CD4-positive, alpha-beta T cell (primary cell): ENCODE data around the gene PFKL. TPM values are rescaled to one million over a fixed set of nuclear protein-coding genes. Genes with fewer than 3 reads are reported as not detected.

Source experiments
- ATAC-seq: fragments of 200-7000 bp; cut with Tn5 transposase; one replicate; pipeline ENCODE4 v1.10.0; 2022; ENCODE audit warnings: mild to moderate bottlenecking; ENCODE audit not compliant: poor library complexity
- CTCF ChIA-PET: fragments of 350-600 bp; sonication (Branson Sonifier 250); formaldehyde crosslinking; loops from one replicate; lab custom pipeline; 2021; ENCODE audit warnings: antibody characterized with exemption, inconsistent platforms; lab: Charles Lee
- POLR2A ChIA-PET: fragments of 350-600 bp; sonication (Branson Sonifier 250); formaldehyde crosslinking; loops from one replicate; lab custom pipeline; 2021; ENCODE audit warnings: antibody characterized with exemption, inconsistent platforms; lab: Charles Lee
- DNase-seq, 14 experiments: peaks; one replicate each; pipeline ENCODE4 v3.0.0-alpha.2; 2013 to 2020; ENCODE audit warnings: mixed read lengths in 2 of 14
- H3K27ac ChIP-seq, 2 donors: one replicate each; pipeline versions ENCODE4 v1.5.1 to v1.7.0; 2013; ENCODE audit warnings: low read length in 2 of 2, low read depth in 1 of 2, mild to moderate bottlenecking in 1 of 2
- H3K27me3 ChIP-seq, 2 experiments: 1 replicate in 1 of 2; 2 replicates in 1 of 2; pipeline versions ENCODE4 v1.6.1 to v1.7.0; 2013; ENCODE audit warnings: low read length in 2 of 2, control low read depth in 1 of 2, mild to moderate bottlenecking in 1 of 2, moderate library complexity in 1 of 2; ENCODE audit not compliant: insufficient read depth in 2 of 2, control insufficient read depth in 1 of 2
- H3K36me3 ChIP-seq: one replicate; pipeline ENCODE4 v1.6.1; 2013; ENCODE audit warnings: low read length, control low read depth; ENCODE audit not compliant: insufficient read depth
- H3K4me1 ChIP-seq: one replicate; pipeline ENCODE4 v1.6.1; 2013; ENCODE audit warnings: low read length, control low read depth; ENCODE audit not compliant: insufficient read depth
- H3K4me3 ChIP-seq: one replicate; pipeline ENCODE4 v1.5.1; 2013; ENCODE audit warnings: mild to moderate bottlenecking, low read length, moderate library complexity
- H3K9me3 ChIP-seq, 2 experiments: 1 replicate in 1 of 2; 2 replicates in 1 of 2; pipeline versions ENCODE4 v1.6.1 to v1.7.0; 2013; ENCODE audit warnings: low read length in 2 of 2, mild to moderate bottlenecking in 2 of 2, control low read depth in 1 of 2, moderate library complexity in 1 of 2; ENCODE audit not compliant: control insufficient read depth in 1 of 2, insufficient read depth in 1 of 2
- H3K27ac Mint-ChIP-seq: one replicate; pipeline ENCODE4 v1.8.0; 2020; ENCODE audit warnings: mixed read lengths
- H3K27me3 Mint-ChIP-seq: one replicate; pipeline ENCODE4 v1.8.0; 2021; ENCODE audit warnings: mixed read lengths
- H3K36me3 Mint-ChIP-seq: one replicate; pipeline ENCODE4 v1.8.0; 2021; ENCODE audit warnings: low read depth, mixed read lengths
- H3K4me1 Mint-ChIP-seq: one replicate; pipeline ENCODE4 v1.8.0; 2021; ENCODE audit warnings: low read depth, mixed read lengths
- H3K4me3 Mint-ChIP-seq: one replicate; pipeline ENCODE4 v1.8.0; 2020; ENCODE audit warnings: mild to moderate bottlenecking, mixed read lengths
- H3K9me3 Mint-ChIP-seq: one replicate; pipeline ENCODE4 v1.8.0; 2020; ENCODE audit warnings: mixed read lengths
- intact Hi-C, 2 experiments: fragments of 100-400 bp; cut with DNase I in 1 of 2; cut with micrococcal nuclease in 1 of 2; formaldehyde crosslinking; loops; one replicate each; pipeline versions ENCODE4 v1.15.1 to v1.9.0; 2023 to 2025; cut with DNase I, micrococcal nuclease
- total RNA-seq, 174 experiments: library from RNA in 2 of 174; stranded (reverse) in 2 of 174; gene quantifications; one replicate each; pipeline ENCODE4 v1.2.3 and lab custom pipeline; 2021 to 2026
- TF ChIP-seq, protein P1 (sequence below): fragments of 200-600 bp; IDR thresholded peaks from one replicate; pipeline ENCODE4 v1.8.0; 2022; ENCODE audit warnings: antibody characterized with exemption, mild to moderate bottlenecking

PFKL gene
- total RNA-seq, 2 experiments from 2014 or later: 115 to 117 TPM

DNA sequence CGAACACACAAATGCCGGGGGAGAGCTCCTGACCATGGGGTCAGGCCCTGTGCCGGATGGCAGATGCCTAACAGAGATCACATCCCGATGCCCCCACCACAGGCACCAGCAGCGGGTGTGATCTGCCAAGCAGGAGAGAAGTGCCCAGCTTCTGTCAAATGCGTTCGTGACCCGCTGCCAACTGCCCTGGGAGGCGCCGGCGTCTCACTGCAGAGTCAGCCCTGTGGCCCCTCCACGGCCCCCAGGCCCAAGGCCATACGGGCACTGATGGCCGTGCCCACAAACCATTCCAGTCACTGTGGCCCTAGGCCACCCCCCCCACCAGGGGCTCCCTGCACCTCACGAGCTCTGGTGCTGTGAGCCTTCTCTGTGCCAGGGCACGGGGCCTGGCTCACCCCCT, 31.4 kb downstream of the PFKL start:
- Histone ChIP-seq H3K36me3 (peaks cover 20% of the 10 kb centered on the region), H3K4me3 (no peak overlapping the region), H3K4me1 (peaks cover 2% of the 10 kb centered on the region), H3K27me3 (no peaks in the 10 kb centered on the region), H3K9me3 (no peaks in the 10 kb centered on the region), H3K27ac (no peak overlapping the region)
- Mint-ChIP-seq H3K4me3 (no peak overlapping the region), H3K27me3 (no peaks in the 10 kb centered on the region), H3K27ac (no peak overlapping the region), H3K36me3 (peaks cover 10% of the 10 kb centered on the region), H3K4me1 (no peaks in the 10 kb centered on the region), H3K9me3 (no peaks in the 10 kb centered on the region)
- POLR2A ChIA-PET: no interaction called here
- DNase-seq: no peak
- TF ChIP-seq, protein P1, sequence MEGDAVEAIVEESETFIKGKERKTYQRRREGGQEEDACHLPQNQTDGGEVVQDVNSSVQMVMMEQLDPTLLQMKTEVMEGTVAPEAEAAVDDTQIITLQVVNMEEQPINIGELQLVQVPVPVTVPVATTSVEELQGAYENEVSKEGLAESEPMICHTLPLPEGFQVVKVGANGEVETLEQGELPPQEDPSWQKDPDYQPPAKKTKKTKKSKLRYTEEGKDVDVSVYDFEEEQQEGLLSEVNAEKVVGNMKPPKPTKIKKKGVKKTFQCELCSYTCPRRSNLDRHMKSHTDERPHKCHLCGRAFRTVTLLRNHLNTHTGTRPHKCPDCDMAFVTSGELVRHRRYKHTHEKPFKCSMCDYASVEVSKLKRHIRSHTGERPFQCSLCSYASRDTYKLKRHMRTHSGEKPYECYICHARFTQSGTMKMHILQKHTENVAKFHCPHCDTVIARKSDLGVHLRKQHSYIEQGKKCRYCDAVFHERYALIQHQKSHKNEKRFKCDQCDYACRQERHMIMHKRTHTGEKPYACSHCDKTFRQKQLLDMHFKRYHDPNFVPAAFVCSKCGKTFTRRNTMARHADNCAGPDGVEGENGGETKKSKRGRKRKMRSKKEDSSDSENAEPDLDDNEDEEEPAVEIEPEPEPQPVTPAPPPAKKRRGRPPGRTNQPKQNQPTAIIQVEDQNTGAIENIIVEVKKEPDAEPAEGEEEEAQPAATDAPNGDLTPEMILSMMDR: no peak
- intact Hi-C loops: loop anchor here in 1 of 2 experiments (10.0 kb wide), 4 partner anchors 246 to 1456 kb away; partner anchors contain the start of genes PTTG1IP and WDR4
- ATAC-seq: no peak
- CTCF ChIA-PET: no interaction called here

DNA sequence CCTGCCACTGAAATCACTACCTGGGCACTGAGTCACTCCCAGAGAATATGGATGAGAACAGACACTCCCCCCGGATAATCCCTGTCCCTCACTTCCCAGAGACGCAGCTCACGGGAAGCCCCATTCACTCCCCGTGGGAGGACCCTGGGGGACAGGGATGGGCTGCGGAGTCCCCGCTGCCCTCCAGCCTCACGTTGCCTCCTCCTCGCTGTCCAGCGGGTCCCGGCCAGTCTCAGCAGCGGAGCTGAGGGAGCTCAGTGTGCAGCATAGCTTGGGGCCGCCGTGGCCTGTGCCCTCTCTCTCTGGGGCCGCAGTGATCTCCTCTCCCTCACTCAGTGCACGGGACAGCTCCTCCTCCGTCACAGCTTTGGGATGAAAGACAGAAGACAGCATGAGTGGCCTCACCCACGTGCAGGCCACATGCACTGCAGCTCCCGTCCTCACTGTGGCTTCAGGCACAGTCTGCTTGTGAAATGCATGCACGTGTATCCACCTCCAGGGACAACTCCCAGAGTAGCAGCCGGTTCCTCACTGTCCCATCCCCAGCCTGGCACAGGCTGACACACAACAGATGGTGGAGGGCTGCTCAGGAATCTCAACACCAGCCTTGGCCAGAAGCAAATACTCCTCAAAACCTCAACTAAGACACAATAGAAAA, 31.9 kb downstream of the PFKL start:
- H3K36me3 Mint-ChIP-seq: peaks cover 13% of the 10 kb centered on the region
- Histone ChIP-seq H3K36me3 (peaks cover 23% of the 10 kb centered on the region), H3K4me1 (peaks cover 2% of the 10 kb centered on the region), H3K9me3 (no peaks in the 10 kb centered on the region), H3K4me3 (no peak overlapping the region), H3K27ac (no peak overlapping the region), H3K27me3 (no peaks in the 10 kb centered on the region)
- no peak for ATAC-seq
- H3K9me3 Mint-ChIP-seq: no peaks in the 10 kb centered on the region
- H3K27ac Mint-ChIP-seq: peak overlapping the region; percentile 30
- TF ChIP-seq, protein P1: no peak
- intact Hi-C loops: loop anchor here in 1 of 2 experiments (10.0 kb wide), 4 partner anchors 247 to 1457 kb away; partner anchors contain the start of genes PTTG1IP and WDR4
- H3K27me3 Mint-ChIP-seq: no peaks in the 10 kb centered on the region
- ChIA-PET CTCF (no interaction called here), POLR2A (no interaction called here)
- no peak overlapping the region for H3K4me3 Mint-ChIP-seq
- DNase-seq: no peak
- no peaks in the 10 kb centered on the region for H3K4me1 Mint-ChIP-seq

GRCh38 chr21:44332383-44332782, 32.5 kb downstream of the PFKL start:
- no peak for DNase-seq
- intact Hi-C loops: loop anchor here in 1 of 2 experiments (10.0 kb wide), 4 partner anchors 248 to 1458 kb away; partner anchors contain the start of genes PTTG1IP and WDR4

More at GRCh38 chr21:44332383-44332782, 32.5 kb downstream of the PFKL start:
- no peak for ATAC-seq
- H3K36me3 ChIP-seq: peaks cover 23% of the 10 kb centered on the region
- Mint-ChIP-seq H3K36me3 (peaks cover 19% of the 10 kb centered on the region), H3K27me3 (no peaks in the 10 kb centered on the region), H3K27ac (no peak overlapping the region), H3K9me3 (no peaks in the 10 kb centered on the region), H3K4me1 (peaks cover 4% of the 10 kb centered on the region), H3K4me3 (no peak overlapping the region)
- H3K27me3 ChIP-seq: no peaks in the 10 kb centered on the region
- H3K4me1 ChIP-seq: peaks cover 2% of the 10 kb centered on the region
- ChIA-PET CTCF (no interaction called here), POLR2A (no interaction called here)
- H3K27ac ChIP-seq: no peak overlapping the region
- no peak overlapping the region for H3K4me3 ChIP-seq
- TF ChIP-seq, protein P1: no peak
- no peaks in the 10 kb centered on the region for H3K9me3 ChIP-seq
